ENCODE measurements around the gene DDX49.

GRCh38 chr19:18942692-18943091 lies 23.2 kb downstream of the DDX49 start:
- TF ChIP-seq POLR2A (IDR thresholded peaks at IDR 0.05; ENCODE audit: low read depth, low read length) (no peak), PAX5 (IDR thresholded peaks at IDR 0.05; ENCODE audit: insufficient read depth, low read length, severe bottlenecking) (no peak), POLR2AphosphoS5 (IDR thresholded peaks at IDR 0.05; ENCODE audit: low read depth, low read length) (no peak), SPI1 (IDR thresholded peaks at IDR 0.05; ENCODE audit: low read depth, low read length) (no peak), TAF1 (IDR thresholded peaks at IDR 0.05; ENCODE audit: low read depth, low read length) (no peak)
